Body of pancreas (tissue), 4 donors: ENCODE results near the gene STOML2.

Experiments used
- POLR2A ChIP-seq, 3 donors: fragments of 450-650 bp; IDR thresholded peaks; one replicate each; pipeline ENCODE4 v1.6.1; 2016; ENCODE audit warnings: antibody characterized with exemption in 3 of 3, mild to moderate bottlenecking in 2 of 3
- TF ChIP-seq, protein P1 (sequence below), 7 experiments: fragments of 450-650 bp in 4 of 7; fragments of 200-600 bp in 3 of 7; sonication (generic) in 3 of 7; IDR thresholded peaks; one replicate each; pipeline ENCODE4 v1.5.1; 2016 to 2019; ENCODE audit warnings: antibody characterized with exemption in 7 of 7

DNA sequence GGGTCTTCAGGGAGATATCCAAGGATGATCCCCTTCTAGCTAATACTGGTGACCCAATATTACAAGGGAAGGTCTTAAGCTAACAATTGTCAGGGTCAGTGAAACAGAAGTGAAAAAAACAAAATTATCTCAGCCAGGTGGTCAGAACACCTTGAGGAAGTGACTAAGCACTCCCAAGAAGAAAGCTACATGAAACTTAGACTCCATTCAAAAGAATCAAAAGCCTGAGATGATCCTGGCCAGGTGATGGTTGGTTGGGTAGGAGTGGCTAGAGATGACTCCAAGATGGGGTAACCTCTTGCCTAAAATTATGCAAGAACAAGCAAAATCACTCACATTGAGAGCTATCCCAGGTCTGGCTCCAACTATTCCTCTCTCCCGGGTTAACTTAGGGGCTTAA lies 35.9 kb downstream of the STOML2 start:
- TF ChIP-seq, protein P1, sequence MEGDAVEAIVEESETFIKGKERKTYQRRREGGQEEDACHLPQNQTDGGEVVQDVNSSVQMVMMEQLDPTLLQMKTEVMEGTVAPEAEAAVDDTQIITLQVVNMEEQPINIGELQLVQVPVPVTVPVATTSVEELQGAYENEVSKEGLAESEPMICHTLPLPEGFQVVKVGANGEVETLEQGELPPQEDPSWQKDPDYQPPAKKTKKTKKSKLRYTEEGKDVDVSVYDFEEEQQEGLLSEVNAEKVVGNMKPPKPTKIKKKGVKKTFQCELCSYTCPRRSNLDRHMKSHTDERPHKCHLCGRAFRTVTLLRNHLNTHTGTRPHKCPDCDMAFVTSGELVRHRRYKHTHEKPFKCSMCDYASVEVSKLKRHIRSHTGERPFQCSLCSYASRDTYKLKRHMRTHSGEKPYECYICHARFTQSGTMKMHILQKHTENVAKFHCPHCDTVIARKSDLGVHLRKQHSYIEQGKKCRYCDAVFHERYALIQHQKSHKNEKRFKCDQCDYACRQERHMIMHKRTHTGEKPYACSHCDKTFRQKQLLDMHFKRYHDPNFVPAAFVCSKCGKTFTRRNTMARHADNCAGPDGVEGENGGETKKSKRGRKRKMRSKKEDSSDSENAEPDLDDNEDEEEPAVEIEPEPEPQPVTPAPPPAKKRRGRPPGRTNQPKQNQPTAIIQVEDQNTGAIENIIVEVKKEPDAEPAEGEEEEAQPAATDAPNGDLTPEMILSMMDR (IDR thresholded peaks at IDR 0.05) = no peak
- TF ChIP-seq POLR2A (IDR thresholded peaks at IDR 0.05) = no peak
